AG10803 (cell line): ENCODE measurements around the gene FANCB.

ENCODE experiments used
- DNase-seq: peaks from one replicate; pipeline ENCODE4 v3.0.0; 2010; ENCODE audit warnings: low read depth
- H3K4me3 ChIP-seq: 2 replicates; pipeline ENCODE4 v1.5.1; 2011; ENCODE audit warnings: mild to moderate bottlenecking, low read length, control low read depth
- CTCF ChIP-seq: conservative IDR thresholded peaks from 2 replicates; pipeline ENCODE4 v1.5.1; 2011; ENCODE audit warnings: mild to moderate bottlenecking, low read length, control low read depth, inconsistent platforms

FANCB gene

GRCh38 chrX:14872851-14873675 lies at the start of gene FANCB, which contains the start of gene MOSPD2:
Gene FANCB, minus strand, starts transcription at chrX:14873069. Its CDS starts 7,559 bp downstream, at chrX:14865510.
Gene MOSPD2, plus strand, starts transcription at chrX:14873421. Its CDS starts 108 bp downstream, at chrX:14873529.
- peak; percentile 94 for DNase-seq
- no peak for TF ChIP-seq CTCF
- peak within 1 kb of the TSS; percentile 84 for H3K4me3 ChIP-seq

GRCh38 chrX:14922437-14922836 lies 49.6 kb upstream of the FANCB start:
- no peak overlapping the region for H3K4me3 ChIP-seq
- TF ChIP-seq CTCF: peak; percentile 28
- peak; percentile 90 for DNase-seq

- H3K4me3 ChIP-seq: no peak overlapping the region
- no peak for TF ChIP-seq CTCF
- peak; percentile 81 for DNase-seq
Measured at GRCh38 chrX:14920196-14920595, 47.3 kb upstream of the FANCB start.

GRCh38 chrX:14919407-14919806 lies 46.5 kb upstream of the FANCB start:
- H3K4me3 ChIP-seq: no peak overlapping the region
- no peak for DNase-seq
- TF ChIP-seq CTCF: 0 out of 2 replicates have a peak, but pooled peaks have one; percentile 10

GRCh38 chrX:14916017-14916674 lies 43.3 kb upstream of the FANCB start:
- DNase-seq: peak; percentile 64
- TF ChIP-seq CTCF: no peak
- H3K4me3 ChIP-seq: no peak overlapping the region

- H3K4me3 ChIP-seq: no peak overlapping the region
- no peak for DNase-seq
- no peak for TF ChIP-seq CTCF
Measured at GRCh38 chrX:14915596-14915995, 42.7 kb upstream of the FANCB start.
